HepG2 (cell line): ENCODE data around the gene PDGFB. TPM values are rescaled to one million over a fixed set of nuclear protein-coding genes. Genes with fewer than 3 reads are reported as not detected.

Source experiments
- ARHGAP35 ChIP-seq: sonication (generic); formaldehyde crosslinking; IDR thresholded peaks from 2 replicates; pipeline ENCODE4 v1.9.0; 2022; ENCODE audit warnings: mild to moderate bottlenecking, inconsistent platforms, moderate library complexity, missing genetic modification reagents, borderline replicate concordance
- BORCS8-MEF2B ChIP-seq: sonication (generic); formaldehyde crosslinking; IDR thresholded peaks from 2 replicates; pipeline ENCODE4 v1.8.0; 2022; ENCODE audit warnings: mild to moderate bottlenecking, missing genetic modification reagents
- CHCHD3 ChIP-seq: sonication (generic); formaldehyde crosslinking; IDR thresholded peaks from 2 replicates; pipeline ENCODE4 v1.8.0; 2022; ENCODE audit warnings: mild to moderate bottlenecking, missing genetic modification reagents, moderate library complexity
- HES4 ChIP-seq: sonication (generic); formaldehyde crosslinking; IDR thresholded peaks from 2 replicates; pipeline ENCODE4 v1.9.0; 2021; ENCODE audit warnings: mild to moderate bottlenecking, missing genetic modification reagents, borderline replicate concordance
- HMG20A ChIP-seq: IDR thresholded peaks from 2 replicates; pipeline ENCODE4 v1.6.1; 2016; ENCODE audit warnings: borderline replicate concordance
- KDM5A ChIP-seq: fragments of 200-600 bp; sonication (generic); IDR thresholded peaks from 2 replicates; pipeline ENCODE4 v1.7.0; 2018; ENCODE audit warnings: antibody characterized with exemption, mild to moderate bottlenecking, low read length, borderline replicate concordance
- MXD4 ChIP-seq: IDR thresholded peaks from 2 replicates; pipeline ENCODE4 v1.6.1; 2016; ENCODE audit warnings: mild to moderate bottlenecking, missing biosample characterization, missing genetic modification reagents
- NKX3-1 ChIP-seq: sonication (generic); formaldehyde crosslinking; IDR thresholded peaks from 2 replicates; pipeline ENCODE4 v1.5.0; 2020; ENCODE audit warnings: missing genetic modification reagents
- NONO ChIP-seq, 2 experiments: fragments of 450-650 bp in 1 of 2; sonication (generic) in 1 of 2; formaldehyde crosslinking in 1 of 2; IDR thresholded peaks in 1 of 2; conservative IDR thresholded peaks in 1 of 2; 2 replicates each; pipeline versions ENCODE4 v1.6.1 to v1.8.0; 2017 to 2022; ENCODE audit warnings: mild to moderate bottlenecking in 1 of 2, missing genetic modification reagents in 1 of 2, moderate library complexity in 1 of 2
- RXRA ChIP-seq: sonication (generic); formaldehyde crosslinking; IDR thresholded peaks from 2 replicates; pipeline ENCODE4 v1.5.1; 2020; ENCODE audit warnings: missing genetic modification reagents
- SOX5 ChIP-seq: IDR thresholded peaks from 2 replicates; pipeline ENCODE4 v1.6.1; 2016; ENCODE audit warnings: borderline replicate concordance
- XRCC5 ChIP-seq: fragments of 200-400 bp; formaldehyde crosslinking; optimal IDR thresholded peaks from 2 replicates; pipeline ENCODE3; 2017; ENCODE audit warnings: mild to moderate bottlenecking, low read length
- ZFX ChIP-seq: sonication (generic); formaldehyde crosslinking; IDR thresholded peaks from 2 replicates; pipeline ENCODE4 v1.4.0; 2020; ENCODE audit warnings: mild to moderate bottlenecking, low read depth, missing genetic modification reagents, moderate library complexity
- ZNF263 ChIP-seq: sonication (generic); formaldehyde crosslinking; IDR thresholded peaks from 2 replicates; pipeline ENCODE4 v1.4.0; 2020; ENCODE audit warnings: missing genetic modification reagents
- ZNF564 ChIP-seq: sonication (generic); formaldehyde crosslinking; IDR thresholded peaks from 2 replicates; pipeline ENCODE4 v1.8.1; 2023; ENCODE audit warnings: mild to moderate bottlenecking, missing genetic modification reagents
- ZNF749 ChIP-seq: sonication (generic); formaldehyde crosslinking; IDR thresholded peaks from 2 replicates; pipeline ENCODE4 v1.8.0; 2022; ENCODE audit warnings: mild to moderate bottlenecking, missing genetic modification reagents, moderate library complexity, borderline replicate concordance
- ZNF768 ChIP-seq: sonication (generic); formaldehyde crosslinking; IDR thresholded peaks from 2 replicates; pipeline ENCODE4 v1.4.0; 2020; ENCODE audit warnings: missing genetic modification reagents
- polyA plus RNA-seq, 8 experiments: library from polyadenylated mRNA; depleted of rRNA in 3 of 8; stranded (reverse) in 7 of 8; unstranded in 1 of 8; fragments of >200 nt; fragmentation: Illumina TruSeq in 4 of 8; extraction: Trizol in 4 of 8; gene quantifications; 2 replicates each; pipeline versions ENCODE4 v1.2.1 to v1.2.3, GENCODE V29; 2011 to 2016; ENCODE audit warnings: low read depth in 4 of 8, missing spikeins in 1 of 8, mixed read lengths in 1 of 8; ENCODE audit not compliant: insufficient read depth in 1 of 8
- total RNA-seq, 5 experiments: library from RNA; depleted of rRNA; stranded (reverse); fragments of >200 nt; fragmentation: Illumina TruSeq; extraction: Trizol; gene quantifications; 2 replicates each; pipeline ENCODE4 v1.2.3, GENCODE V29; 2016; ENCODE audit warnings: low read depth in 1 of 5
- TF ChIP-seq, protein P1 (sequence below), 2 experiments: sonication (generic) in 1 of 2; formaldehyde crosslinking in 1 of 2; IDR thresholded peaks; 2 replicates each; pipeline versions ENCODE4 v1.4.0 to v1.6.1; 2018 to 2020; ENCODE audit warnings: missing genetic modification reagents in 2 of 2, borderline replicate concordance in 1 of 2, low read depth in 1 of 2, mild to moderate bottlenecking in 1 of 2, missing biosample characterization in 1 of 2
- TF ChIP-seq, protein P2 (sequence below): IDR thresholded peaks from 2 replicates; pipeline ENCODE4 v1.6.1; 2016; ENCODE audit warnings: low read depth, missing genetic modification reagents, missing compliant biosample characterization
- TF ChIP-seq, protein P3 (sequence below): sonication (generic); formaldehyde crosslinking; IDR thresholded peaks from 2 replicates; pipeline ENCODE4 v1.8.1; 2023; ENCODE audit warnings: mild to moderate bottlenecking, inconsistent platforms, moderate library complexity, missing genetic modification reagents, borderline replicate concordance

PDGFB gene
- total and polyA plus RNA-seq, 2 of the 13 experiments (the other 11 are each of a cell fraction or from before 2014, with no cell fraction given), result 1.4 to 10.1 TPM

DNA sequence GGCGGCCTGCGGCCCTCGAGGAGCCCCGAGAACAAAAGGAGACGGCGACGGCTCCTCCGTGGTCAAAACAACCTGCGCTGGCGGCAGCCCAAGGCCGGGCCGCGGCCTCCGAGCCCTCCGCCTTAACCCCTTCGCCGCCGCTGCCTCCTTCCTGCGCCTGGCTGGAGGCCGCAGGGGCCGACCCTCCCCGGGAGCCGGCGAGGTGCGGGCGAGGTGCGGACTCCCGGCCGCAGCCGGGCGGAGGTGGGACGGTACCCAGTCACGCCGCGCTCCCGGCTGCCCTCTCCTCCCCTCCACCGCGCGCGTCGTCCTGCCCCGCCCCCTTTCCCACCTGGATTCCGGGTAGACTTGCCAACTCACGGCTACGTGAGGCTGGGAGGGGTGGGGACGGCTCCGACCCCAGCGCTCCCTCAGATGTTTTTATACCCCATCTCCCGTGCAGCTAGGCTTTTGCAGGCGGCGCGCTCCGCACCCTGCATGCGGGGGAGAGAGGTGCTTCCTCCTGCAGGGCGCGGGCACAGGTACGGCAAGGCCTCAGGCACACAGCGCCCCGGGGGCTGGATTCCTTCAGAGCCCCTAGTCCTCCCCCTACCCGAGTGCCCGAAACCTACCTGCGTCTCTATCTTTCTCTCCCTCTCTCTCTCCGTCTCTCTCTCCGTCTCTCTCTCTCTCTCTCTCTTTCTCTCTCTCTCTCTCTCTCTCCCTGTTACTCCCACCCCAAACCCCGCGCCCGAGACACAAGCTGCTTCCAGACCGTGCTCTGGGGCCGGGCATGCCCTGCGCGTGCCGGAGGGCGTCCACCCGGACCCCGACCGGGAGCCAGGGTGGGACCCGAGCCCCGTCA lies 2.0 kb downstream of the PDGFB start (continued):
- TF ChIP-seq ARHGAP35 (CRISPR knock-in tag), result 0 out of 2 replicates have a peak, but pooled peaks have one; percentile 9
- no peak; the same call in none of the 2 replicates for TF ChIP-seq RXRA (CRISPR knock-in tag)
- 0 out of 2 replicates have a peak, but pooled peaks have one; percentile 42 for TF ChIP-seq ZNF564 (CRISPR knock-in tag)
- TF ChIP-seq SOX5 (CRISPR knock-in tag), result 0 out of 2 replicates have a peak, but pooled peaks have one; percentile 56
- TF ChIP-seq, protein P1, sequence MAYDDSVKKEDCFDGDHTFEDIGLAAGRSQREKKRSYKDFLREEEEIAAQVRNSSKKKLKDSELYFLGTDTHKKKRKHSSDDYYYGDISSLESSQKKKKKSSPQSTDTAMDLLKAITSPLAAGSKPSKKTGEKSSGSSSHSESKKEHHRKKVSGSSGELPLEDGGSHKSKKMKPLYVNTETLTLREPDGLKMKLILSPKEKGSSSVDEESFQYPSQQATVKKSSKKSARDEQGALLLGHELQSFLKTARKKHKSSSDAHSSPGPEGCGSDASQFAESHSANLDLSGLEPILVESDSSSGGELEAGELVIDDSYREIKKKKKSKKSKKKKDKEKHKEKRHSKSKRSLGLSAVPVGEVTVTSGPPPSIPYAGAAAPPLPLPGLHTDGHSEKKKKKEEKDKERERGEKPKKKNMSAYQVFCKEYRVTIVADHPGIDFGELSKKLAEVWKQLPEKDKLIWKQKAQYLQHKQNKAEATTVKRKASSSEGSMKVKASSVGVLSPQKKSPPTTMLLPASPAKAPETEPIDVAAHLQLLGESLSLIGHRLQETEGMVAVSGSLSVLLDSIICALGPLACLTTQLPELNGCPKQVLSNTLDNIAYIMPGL (CRISPR knock-in tag; IDR thresholded peaks at IDR 0.05; ENCODE audit: borderline replicate concordance in 1 of 2, low read depth in 1 of 2), result peak; percentile 57 to 67; a peak in 3 of 4 replicates
- TF ChIP-seq HMG20A, result peak; percentile 25; the same call in 1 of the 2 replicates
- TF ChIP-seq NKX3-1 (CRISPR knock-in tag), result no peak
- TF ChIP-seq HES4 (CRISPR knock-in tag), result peak; percentile 67
- TF ChIP-seq XRCC5, result no peak
- 0 out of 2 replicates have a peak, but pooled peaks have one; percentile 17 for TF ChIP-seq CHCHD3 (CRISPR knock-in tag)
- no peak for TF ChIP-seq ZNF749
- TF ChIP-seq KDM5A, result 0 out of 2 replicates have a peak, but pooled peaks have one; percentile 9
- TF ChIP-seq ZNF768, result peak; percentile 48; the same call in 1 of the 2 replicates
- TF ChIP-seq, protein P2, sequence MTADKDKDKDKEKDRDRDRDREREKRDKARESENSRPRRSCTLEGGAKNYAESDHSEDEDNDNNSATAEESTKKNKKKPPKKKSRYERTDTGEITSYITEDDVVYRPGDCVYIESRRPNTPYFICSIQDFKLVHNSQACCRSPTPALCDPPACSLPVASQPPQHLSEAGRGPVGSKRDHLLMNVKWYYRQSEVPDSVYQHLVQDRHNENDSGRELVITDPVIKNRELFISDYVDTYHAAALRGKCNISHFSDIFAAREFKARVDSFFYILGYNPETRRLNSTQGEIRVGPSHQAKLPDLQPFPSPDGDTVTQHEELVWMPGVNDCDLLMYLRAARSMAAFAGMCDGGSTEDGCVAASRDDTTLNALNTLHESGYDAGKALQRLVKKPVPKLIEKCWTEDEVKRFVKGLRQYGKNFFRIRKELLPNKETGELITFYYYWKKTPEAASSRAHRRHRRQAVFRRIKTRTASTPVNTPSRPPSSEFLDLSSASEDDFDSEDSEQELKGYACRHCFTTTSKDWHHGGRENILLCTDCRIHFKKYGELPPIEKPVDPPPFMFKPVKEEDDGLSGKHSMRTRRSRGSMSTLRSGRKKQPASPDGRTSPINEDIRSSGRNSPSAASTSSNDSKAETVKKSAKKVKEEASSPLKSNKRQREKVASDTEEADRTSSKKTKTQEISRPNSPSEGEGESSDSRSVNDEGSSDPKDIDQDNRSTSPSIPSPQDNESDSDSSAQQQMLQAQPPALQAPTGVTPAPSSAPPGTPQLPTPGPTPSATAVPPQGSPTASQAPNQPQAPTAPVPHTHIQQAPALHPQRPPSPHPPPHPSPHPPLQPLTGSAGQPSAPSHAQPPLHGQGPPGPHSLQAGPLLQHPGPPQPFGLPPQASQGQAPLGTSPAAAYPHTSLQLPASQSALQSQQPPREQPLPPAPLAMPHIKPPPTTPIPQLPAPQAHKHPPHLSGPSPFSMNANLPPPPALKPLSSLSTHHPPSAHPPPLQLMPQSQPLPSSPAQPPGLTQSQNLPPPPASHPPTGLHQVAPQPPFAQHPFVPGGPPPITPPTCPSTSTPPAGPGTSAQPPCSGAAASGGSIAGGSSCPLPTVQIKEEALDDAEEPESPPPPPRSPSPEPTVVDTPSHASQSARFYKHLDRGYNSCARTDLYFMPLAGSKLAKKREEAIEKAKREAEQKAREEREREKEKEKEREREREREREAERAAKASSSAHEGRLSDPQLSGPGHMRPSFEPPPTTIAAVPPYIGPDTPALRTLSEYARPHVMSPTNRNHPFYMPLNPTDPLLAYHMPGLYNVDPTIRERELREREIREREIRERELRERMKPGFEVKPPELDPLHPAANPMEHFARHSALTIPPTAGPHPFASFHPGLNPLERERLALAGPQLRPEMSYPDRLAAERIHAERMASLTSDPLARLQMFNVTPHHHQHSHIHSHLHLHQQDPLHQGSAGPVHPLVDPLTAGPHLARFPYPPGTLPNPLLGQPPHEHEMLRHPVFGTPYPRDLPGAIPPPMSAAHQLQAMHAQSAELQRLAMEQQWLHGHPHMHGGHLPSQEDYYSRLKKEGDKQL, result 0 out of 2 replicates have a peak, but pooled peaks have one; percentile 32
- TF ChIP-seq BORCS8-MEF2B (CRISPR knock-in tag), result peak; percentile 44; the same call in 1 of the 2 replicates
- peak; percentile 61 for TF ChIP-seq ZFX (CRISPR knock-in tag)
- TF ChIP-seq MXD4, result peak; percentile 63; the same call in 1 of the 2 replicates
- TF ChIP-seq, protein P3, sequence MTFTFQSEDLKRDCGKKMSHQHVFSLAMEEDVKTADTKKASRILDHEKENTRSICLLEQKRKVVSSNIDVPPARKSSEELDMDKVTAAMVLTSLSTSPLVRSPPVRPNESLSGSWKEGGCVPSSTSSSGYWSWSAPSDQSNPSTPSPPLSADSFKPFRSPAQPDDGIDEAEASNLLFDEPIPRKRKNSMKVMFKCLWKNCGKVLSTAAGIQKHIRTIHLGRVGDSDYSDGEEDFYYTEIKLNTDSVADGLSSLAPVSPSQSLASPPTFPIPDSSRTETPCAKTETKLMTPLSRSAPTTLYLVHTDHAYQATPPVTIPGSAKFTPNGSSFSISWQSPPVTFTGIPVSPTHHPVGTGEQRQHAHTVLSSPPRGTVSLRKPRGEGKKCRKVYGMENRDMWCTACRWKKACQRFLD (CRISPR knock-in tag), result no peak
- TF ChIP-seq ZNF263, result no peak
- TF ChIP-seq NONO (IDR thresholded peaks at IDR 0.05), result no peak
- peak; percentile 46 for TF ChIP-seq NONO (CRISPR knock-in tag; conservative IDR thresholded peaks at IDR 0.05)
